A549 (cell line): ENCODE data around the gene TYRP1. TPM values are rescaled to one million over a fixed set of nuclear protein-coding genes. Genes with fewer than 3 reads are reported as not detected.

Experiments used
- ATAC-seq, 2 experiments: fragments of 200-7000 bp in 1 of 2; fragments of >200 bp in 1 of 2; cut with Nextera tagmentation in 1 of 2; cut with Tn5 transposase in 1 of 2; 3 replicates each; pipeline versions ENCODE4 v1.8.0 to v1.9.1; 2018 to 2020; ENCODE audit warnings: mild to moderate bottlenecking in 1 of 2, moderate library complexity in 1 of 2
- CTCF ChIA-PET: fragments of 300-600 bp; sonication (Branson Sonifier 250); formaldehyde crosslinking; extraction: SDS; loops from one replicate; lab custom pipeline; 2021; ENCODE audit warnings: antibody characterized with exemption, inconsistent platforms; lab: Yijun Ruan, JAX
- POLR2A ChIA-PET: fragments of 350-600 bp; formaldehyde crosslinking; extraction: SDS; loops from one replicate; lab custom pipeline; 2021; ENCODE audit warnings: antibody characterized with exemption, inconsistent platforms; lab: Yijun Ruan, JAX
- DNase-seq, 2 experiments: peaks; one replicate each; pipeline versions ENCODE4 v3.0.0 to v3.0.0-alpha.2; 2011 to 2016; ENCODE audit warnings: low read depth in 1 of 2, low spot score in 1 of 2
- FAIRE-seq: peaks from 2 replicates; lab custom pipeline; 2011; peaks lifted over from hg19 to GRCh38; lab: Jason Lieb, UNC
- H3K27ac ChIP-seq, 2 experiments: fragments of >200 bp; sonication (Bioruptor Twin); formaldehyde crosslinking; 3 replicates each; pipeline ENCODE4 v1.5.1; 2016 to 2017
- H3K4me1 ChIP-seq: fragments of >200 bp; sonication (Bioruptor Twin); formaldehyde crosslinking; 3 replicates; pipeline ENCODE4 v1.6.1; 2016
- H3K4me2 ChIP-seq: fragments of >200 bp; sonication (Bioruptor Twin); formaldehyde crosslinking; 3 replicates; pipeline ENCODE4 v1.6.1; 2016
- H3K4me3 ChIP-seq: fragments of >200 bp; sonication (Bioruptor Twin); formaldehyde crosslinking; 3 replicates; pipeline ENCODE4 v1.5.1; 2016
- H3K9me3 ChIP-seq: fragments of >200 bp; sonication (Bioruptor Twin); formaldehyde crosslinking; 3 replicates; pipeline ENCODE4 v1.6.1; 2016
- BCL3 ChIP-seq: fragments of >200 bp; sonication (Bioruptor Twin); formaldehyde crosslinking; IDR thresholded peaks from 3 replicates; pipeline ENCODE4 v1.6.1; 2016
- CBX2 ChIP-seq: fragments of 200-600 bp; sonication (generic); IDR thresholded peaks from 2 replicates; pipeline ENCODE4 v1.6.1; 2016; ENCODE audit warnings: low read depth, mild to moderate bottlenecking, borderline replicate concordance
- CEBPB ChIP-seq, 2 experiments: fragments of >200 bp in 1 of 2; sonication (Bioruptor Twin) in 1 of 2; formaldehyde crosslinking in 1 of 2; IDR thresholded peaks; 2 replicates each; pipeline ENCODE4 v1.6.1; 2012 to 2016
- CHD4 ChIP-seq: fragments of 200-600 bp; sonication (generic); IDR thresholded peaks from 2 replicates; pipeline ENCODE4 v1.6.1; 2016; ENCODE audit warnings: antibody characterized with exemption, mild to moderate bottlenecking, borderline replicate concordance
- CTCF ChIP-seq: fragments of >200 bp; sonication (Bioruptor Twin); formaldehyde crosslinking; IDR thresholded peaks from 3 replicates; pipeline ENCODE4 v1.5.1; 2016
- EHF ChIP-seq: fragments of 250-450 bp; sonication (Bioruptor Pico); IDR thresholded peaks from 2 replicates; pipeline ENCODE4 v1.5.0; 2020; ENCODE audit warnings: mild to moderate bottlenecking
- EHMT2 ChIP-seq: fragments of 200-600 bp; sonication (generic); IDR thresholded peaks from 2 replicates; pipeline ENCODE4 v1.6.1; 2016; ENCODE audit warnings: antibody characterized with exemption, low read depth, mild to moderate bottlenecking, moderate library complexity
- ELK1 ChIP-seq: fragments of 150-350 bp; IDR thresholded peaks from 2 replicates; pipeline ENCODE4 v1.6.1; 2014; ENCODE audit warnings: low read depth, mild to moderate bottlenecking, low read length
- EP300 ChIP-seq, 2 experiments: fragments of >200 bp; sonication (Bioruptor Twin); formaldehyde crosslinking; IDR thresholded peaks; 2 replicates in 1 of 2; 3 replicates in 1 of 2; pipeline ENCODE4 v1.6.1; 2016 to 2017
- FOSB ChIP-seq: fragments of 250-450 bp; sonication (Bioruptor Pico); IDR thresholded peaks from 2 replicates; pipeline ENCODE4 v1.5.0; 2020; ENCODE audit warnings: mild to moderate bottlenecking, moderate library complexity
- GATA3 ChIP-seq: IDR thresholded peaks from 2 replicates; pipeline ENCODE4 v1.6.1; 2012; ENCODE audit warnings: borderline replicate concordance
- HES2 ChIP-seq: fragments of >200 bp; sonication (Bioruptor Twin); formaldehyde crosslinking; IDR thresholded peaks from 2 replicates; pipeline ENCODE4 v1.6.1; 2016
- HEYL ChIP-seq: fragments of 250-450 bp; sonication (Bioruptor Pico); IDR thresholded peaks from 2 replicates; pipeline ENCODE4 v1.8.0; 2021; ENCODE audit warnings: mild to moderate bottlenecking, moderate library complexity
- HOXB5 ChIP-seq: fragments of 250-450 bp; sonication (Bioruptor Pico); IDR thresholded peaks from 2 replicates; pipeline ENCODE4 v1.5.0; 2020; ENCODE audit warnings: mild to moderate bottlenecking, moderate library complexity
- JUN ChIP-seq, 2 experiments: fragments of >200 bp; sonication (Bioruptor Twin); formaldehyde crosslinking; IDR thresholded peaks; 2 replicates in 1 of 2; 3 replicates in 1 of 2; pipeline ENCODE4 v1.6.1; 2016 to 2017
- KDM1A ChIP-seq: fragments of 200-600 bp; sonication (generic); IDR thresholded peaks from 2 replicates; pipeline ENCODE4 v1.6.1; 2016; ENCODE audit warnings: low read depth, mild to moderate bottlenecking
- MAFK ChIP-seq: fragments of 450-650 bp; IDR thresholded peaks from 2 replicates; pipeline ENCODE4 v1.6.1; 2014; ENCODE audit not compliant: partially characterized antibody
- MYC ChIP-seq: IDR thresholded peaks from 2 replicates; pipeline ENCODE4 v1.6.1; 2012; ENCODE audit warnings: mild to moderate bottlenecking, inconsistent platforms, low read length, improper control_type of control experiment, borderline replicate concordance
- NFE2L2 ChIP-seq: fragments of 150-350 bp; conservative IDR thresholded peaks from 2 replicates; pipeline ENCODE4 v1.6.1; 2014; ENCODE audit warnings: low read length
- NR3C1 ChIP-seq: fragments of >200 bp; sonication (Bioruptor Twin); formaldehyde crosslinking; IDR thresholded peaks from 3 replicates; pipeline ENCODE4 v1.6.1; 2017
- PBX3 ChIP-seq: IDR thresholded peaks from 2 replicates; pipeline ENCODE4 v1.6.1; 2012
- RAD21 ChIP-seq, 2 experiments: fragments of >200 bp in 1 of 2; sonication (Bioruptor Twin) in 1 of 2; formaldehyde crosslinking in 1 of 2; IDR thresholded peaks in 1 of 2; conservative IDR thresholded peaks in 1 of 2; 2 replicates in 1 of 2; 3 replicates in 1 of 2; pipeline ENCODE4 v1.6.1; 2012 to 2018; ENCODE audit warnings: inconsistent platforms in 1 of 2
- RCOR1 ChIP-seq: fragments of 150-350 bp; IDR thresholded peaks from 2 replicates; pipeline ENCODE4 v1.6.1; 2014; ENCODE audit warnings: antibody characterized with exemption, low read length, low read depth
- RFX5 ChIP-seq: fragments of 450-650 bp; IDR thresholded peaks from 2 replicates; pipeline ENCODE4 v1.7.1; 2014; ENCODE audit warnings: antibody characterized with exemption, mild to moderate bottlenecking, moderate library complexity
- RNF2 ChIP-seq: fragments of 200-600 bp; sonication (generic); IDR thresholded peaks from 2 replicates; pipeline ENCODE4 v1.6.1; 2016; ENCODE audit warnings: low read depth, mild to moderate bottlenecking, antibody characterized with exemption, moderate library complexity, borderline replicate concordance
- SMC3 ChIP-seq: fragments of >200 bp; sonication (Bioruptor Twin); formaldehyde crosslinking; IDR thresholded peaks from 3 replicates; pipeline ENCODE4 v1.6.1; 2018; ENCODE audit warnings: inconsistent platforms
- SREBF2 ChIP-seq: fragments of 450-650 bp; IDR thresholded peaks from 2 replicates; pipeline ENCODE4 v1.6.1; 2014; ENCODE audit warnings: mild to moderate bottlenecking, moderate library complexity
- ZNF302 ChIP-seq: fragments of 250-450 bp; sonication (Bioruptor Pico); IDR thresholded peaks from 2 replicates; pipeline ENCODE4 v1.9.0; 2021; ENCODE audit warnings: inconsistent platforms, mild to moderate bottlenecking, moderate library complexity
- WGBS: methylation state at CpG from one replicate; pipeline ENCODE4 v1.1.6; 2017; ENCODE audit errors: missing lambda C conversion rate; 5-methylcytosine and 5-hydroxymethylcytosine counted together
- polyA plus RNA-seq, 4 experiments: library from polyadenylated mRNA; depleted of rRNA in 3 of 4; stranded (reverse); fragments of >200 nt; fragmentation: RNase III in 1 of 4; extraction: RNeasy Plus Mini Kit Qiagen cat#74134 plus additional on column Dnase treatment in 1 of 4; gene quantifications; 2 replicates in 3 of 4; 3 replicates in 1 of 4; pipeline ENCODE4 v1.2.3, GENCODE V29; 2011 to 2017

The TYRP1 gene
- polyA plus RNA-seq, 2 of the 4 experiments (the other 2 are of a cell fraction): 0.12 TPM

GRCh38 chr9:12659220-12659619, 34.0 kb upstream of the TYRP1 start:
- FAIRE-seq (no peak), DNase-seq (no peak)
- no peak overlapping the region for H3K4me2 ChIP-seq
- H3K4me3 ChIP-seq: no peak overlapping the region
- WGBS: 61% methylated on average over 4 of the region's 4 CpGs
- ChIA-PET POLR2A (no interaction called here), CTCF (no interaction called here)
- H3K27ac ChIP-seq: no peak overlapping the region
- no peaks in the 10 kb centered on the region for H3K9me3 ChIP-seq
- TF ChIP-seq SREBF2 (no peak), RCOR1 (no peak), SMC3 (no peak), KDM1A (no peak), MYC (no peak), HEYL (CRISPR knock-in tag) (no peak), CEBPB (IDR thresholded peaks at IDR 0.05) (no peak), FOSB (CRISPR knock-in tag) (no peak), ELK1 (no peak), EHF (CRISPR knock-in tag) (no peak), CHD4 (no peak), RNF2 (no peak), NFE2L2 (no peak), MAFK (no peak), HOXB5 (CRISPR knock-in tag) (no peak), ZNF302 (CRISPR knock-in tag) (no peak), RAD21 (conservative IDR thresholded peaks at IDR 0.05 in 1 of 2, IDR thresholded peaks at IDR 0.05 in 1 of 2) (no peak), BCL3 (no peak), NR3C1 (no peak)
- TF ChIP-seq, all 56 proteins: peak for 0
- ATAC-seq: no peak
- no peaks in the 10 kb centered on the region for H3K4me1 ChIP-seq

GRCh38 chr9:12666813-12667212, 26.4 kb upstream of the TYRP1 start:
- ATAC-seq: peak; percentile 62 to 67; a peak in 5 of 6 replicates
- no peaks in the 10 kb centered on the region for H3K4me1 ChIP-seq
- DNase-seq: peak in 1 of 2 experiments; percentile 5
- H3K4me2 ChIP-seq: no peak overlapping the region
- WGBS: 35% methylated on average over 2 of the region's 2 CpGs
- no peak for FAIRE-seq
- H3K9me3 ChIP-seq: no peaks in the 10 kb centered on the region
- POLR2A ChIA-PET: no interaction called here
- CTCF ChIA-PET: no interaction called here
- TF ChIP-seq RAD21 (conservative IDR thresholded peaks at IDR 0.05 in 1 of 2, IDR thresholded peaks at IDR 0.05 in 1 of 2) (peak in 1 of 2 experiments; percentile 46; a peak in 2 of 5 replicates), EP300 (IDR thresholded peaks at IDR 0.05) (no peak), CTCF (peak; percentile 20)
- no peak overlapping the region for H3K27ac ChIP-seq
- no peak overlapping the region for H3K4me3 ChIP-seq

GRCh38 chr9:12667892-12668291, 25.3 kb upstream of the TYRP1 start:
- H3K4me1 ChIP-seq: no peaks in the 10 kb centered on the region
- H3K9me3 ChIP-seq: no peaks in the 10 kb centered on the region
- FAIRE-seq (no peak), ATAC-seq (no peak), DNase-seq (no peak)
- 54% methylated on average over 3 of the region's 3 CpGs for WGBS
- no peak overlapping the region for H3K27ac ChIP-seq
- H3K4me2 ChIP-seq: no peak overlapping the region
- CTCF ChIA-PET: interaction anchor here (0.5 kb wide), 1 partner anchor 20 kb away, joined by 3 read pairs; no protein-coding TSS in a partner anchor
- no peak overlapping the region for H3K4me3 ChIP-seq
- POLR2A ChIA-PET: no interaction called here
- TF ChIP-seq EHMT2: no peak
- no peak for TF ChIP-seq JUN (IDR thresholded peaks at IDR 0.05)
- no peak for TF ChIP-seq SREBF2
- no peak for TF ChIP-seq CBX2
- no peak for TF ChIP-seq CTCF
- TF ChIP-seq RAD21 (conservative IDR thresholded peaks at IDR 0.05 in 1 of 2, IDR thresholded peaks at IDR 0.05 in 1 of 2): no peak
- TF ChIP-seq RFX5: no peak
- TF ChIP-seq PBX3: no peak
- no peak for TF ChIP-seq GATA3
- TF ChIP-seq KDM1A: no peak
- no peak for TF ChIP-seq HES2
